ENCODE results near the gene RFTN1.

- TF ChIP-seq, protein P1, sequence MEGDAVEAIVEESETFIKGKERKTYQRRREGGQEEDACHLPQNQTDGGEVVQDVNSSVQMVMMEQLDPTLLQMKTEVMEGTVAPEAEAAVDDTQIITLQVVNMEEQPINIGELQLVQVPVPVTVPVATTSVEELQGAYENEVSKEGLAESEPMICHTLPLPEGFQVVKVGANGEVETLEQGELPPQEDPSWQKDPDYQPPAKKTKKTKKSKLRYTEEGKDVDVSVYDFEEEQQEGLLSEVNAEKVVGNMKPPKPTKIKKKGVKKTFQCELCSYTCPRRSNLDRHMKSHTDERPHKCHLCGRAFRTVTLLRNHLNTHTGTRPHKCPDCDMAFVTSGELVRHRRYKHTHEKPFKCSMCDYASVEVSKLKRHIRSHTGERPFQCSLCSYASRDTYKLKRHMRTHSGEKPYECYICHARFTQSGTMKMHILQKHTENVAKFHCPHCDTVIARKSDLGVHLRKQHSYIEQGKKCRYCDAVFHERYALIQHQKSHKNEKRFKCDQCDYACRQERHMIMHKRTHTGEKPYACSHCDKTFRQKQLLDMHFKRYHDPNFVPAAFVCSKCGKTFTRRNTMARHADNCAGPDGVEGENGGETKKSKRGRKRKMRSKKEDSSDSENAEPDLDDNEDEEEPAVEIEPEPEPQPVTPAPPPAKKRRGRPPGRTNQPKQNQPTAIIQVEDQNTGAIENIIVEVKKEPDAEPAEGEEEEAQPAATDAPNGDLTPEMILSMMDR (conservative IDR thresholded peaks at IDR 0.05; ENCODE audit: low read length) = no peak
- no peak for TF ChIP-seq EZH2phosphoT487 (IDR thresholded peaks at IDR 0.05; ENCODE audit: borderline replicate concordance, low read depth, low read length)
Observed at GRCh38 chr3:16472593-16472992, 40.9 kb downstream of the RFTN1 start.

All from OCI-LY7 (cell line).